ENCODE measurements around the gene MAN1A1.

DNA sequence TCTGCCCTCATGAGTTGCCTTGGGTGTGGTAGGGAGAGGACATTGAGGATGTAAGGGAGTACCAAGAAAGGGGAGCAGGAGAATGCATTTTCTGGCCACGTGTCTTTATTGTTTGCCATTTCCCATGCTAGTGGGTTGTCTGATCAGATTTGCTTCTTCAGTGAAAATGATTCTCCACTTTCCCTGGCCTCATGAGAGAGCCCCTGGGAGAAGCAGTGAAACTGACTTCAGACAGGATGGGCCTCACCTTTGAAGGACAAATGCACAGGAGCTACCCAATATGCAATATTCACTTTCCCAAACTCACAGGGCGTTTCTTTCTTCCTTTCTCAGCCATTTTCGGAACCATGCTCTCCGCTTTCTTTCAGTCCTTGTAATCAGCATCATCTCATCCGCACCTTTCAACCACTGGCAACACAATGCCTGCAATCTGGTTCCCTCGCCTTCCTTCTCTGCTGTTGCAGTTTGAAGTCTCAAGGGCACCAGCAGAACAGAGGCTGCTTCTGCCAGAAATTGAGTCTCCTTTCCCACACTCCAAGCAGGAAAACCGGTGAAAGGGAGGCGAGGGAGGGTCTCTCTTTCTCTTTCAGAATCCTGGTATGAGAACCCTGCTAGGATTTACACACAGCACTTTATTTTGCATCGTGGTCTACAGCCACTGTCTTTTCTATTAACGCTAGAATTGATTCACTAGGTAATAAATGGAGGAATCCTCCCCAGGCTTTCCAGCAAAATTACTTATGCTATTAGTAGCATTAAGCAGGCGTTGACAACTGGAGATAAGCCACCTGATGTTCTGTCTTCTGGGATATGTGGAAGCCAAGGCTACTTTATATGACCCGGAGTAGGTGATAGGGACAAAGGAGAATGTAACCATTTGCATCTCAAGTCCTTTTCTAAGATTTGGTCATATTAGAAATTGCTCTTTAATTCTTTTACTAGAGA lies 209.1 kb downstream of the MAN1A1 start:
- TF ChIP-seq FOXA1 (IDR thresholded peaks at IDR 0.05) (no peak), LEF1 (IDR thresholded peaks at IDR 0.05; ENCODE audit: borderline replicate concordance) (no peak), BHLHE40 (IDR thresholded peaks at IDR 0.05; ENCODE audit: borderline replicate concordance) (no peak), SUZ12 (IDR thresholded peaks at IDR 0.05) (no peak), SP1 (IDR thresholded peaks at IDR 0.05) (no peak), CTBP1 (IDR thresholded peaks at IDR 0.05; ENCODE audit: borderline replicate concordance) (no peak), L3MBTL2 (conservative IDR thresholded peaks at IDR 0.05) (no peak), TARDBP (IDR thresholded peaks at IDR 0.05) (no peak), FOXM1 (IDR thresholded peaks at IDR 0.05; ENCODE audit: borderline replicate concordance) (no peak)
